Activated CD4-positive, alpha-beta T cell treated with anti-CD3 and anti-CD28 coated beads, Interleukin-2, amount 10 ng/mL, durations not matched to agents 24 days and 14 days (primary cell): ENCODE data around the gene DAP. TPM values are rescaled to one million over a fixed set of nuclear protein-coding genes. Genes with fewer than 3 reads are reported as not detected.

Experiments used
- DNase-seq: peaks from one replicate; pipeline ENCODE4 v3.0.0; 2022
- H3K27ac Mint-ChIP-seq: one replicate; pipeline ENCODE4 v1.8.0; 2022; ENCODE audit warnings: mild to moderate bottlenecking, mixed read lengths
- H3K27me3 Mint-ChIP-seq: one replicate; pipeline ENCODE4 v1.8.0; 2022; ENCODE audit warnings: mixed read lengths
- H3K36me3 Mint-ChIP-seq: one replicate; pipeline ENCODE4 v1.8.0; 2022; ENCODE audit warnings: low read depth, mild to moderate bottlenecking, mixed read lengths
- H3K4me1 Mint-ChIP-seq: one replicate; pipeline ENCODE4 v1.8.0; 2021; ENCODE audit warnings: mixed read lengths
- H3K4me3 Mint-ChIP-seq: one replicate; pipeline ENCODE4 v1.8.0; 2022; ENCODE audit warnings: mild to moderate bottlenecking, moderate library complexity, mixed read lengths
- H3K9me3 Mint-ChIP-seq: one replicate; pipeline ENCODE4 v1.8.0; 2021; ENCODE audit warnings: mixed read lengths
- intact Hi-C: fragments of 100-400 bp; cut with micrococcal nuclease; formaldehyde crosslinking; loops from one replicate; pipeline ENCODE4 v1.15.1; 2023
- total RNA-seq: library from RNA; stranded (reverse); gene quantifications from 2 replicates; pipeline ENCODE4 v1.2.3, GENCODE V29; 2022

Gene DAP
- total RNA-seq, 1 donor from 2014 or later, result 54.5 TPM

GRCh38 chr5:10679336-10679988, 81.6 kb downstream of the DAP start:
- no peaks in the 10 kb centered on the region for H3K4me1 Mint-ChIP-seq
- peaks cover 8% of the 10 kb centered on the region for H3K9me3 Mint-ChIP-seq
- peaks cover 22% of the 10 kb centered on the region for H3K36me3 Mint-ChIP-seq
- H3K4me3 Mint-ChIP-seq, result no peak overlapping the region
- no peaks in the 10 kb centered on the region for H3K27me3 Mint-ChIP-seq
- H3K27ac Mint-ChIP-seq, result no peak overlapping the region
- no peak for DNase-seq
- intact Hi-C loops, result no loop called here

GRCh38 chr5:10678244-10678643, 82.8 kb downstream of the DAP start:
- Mint-ChIP-seq H3K27ac (no peak overlapping the region), H3K4me1 (no peaks in the 10 kb centered on the region), H3K9me3 (peaks cover 8% of the 10 kb centered on the region), H3K4me3 (no peak overlapping the region), H3K27me3 (no peaks in the 10 kb centered on the region), H3K36me3 (peaks cover 20% of the 10 kb centered on the region)
- intact Hi-C loops, result no loop called here
- no peak for DNase-seq

- H3K9me3 Mint-ChIP-seq, result peaks cover 8% of the 10 kb centered on the region
- no peaks in the 10 kb centered on the region for H3K27me3 Mint-ChIP-seq
- no peak for DNase-seq
- H3K36me3 Mint-ChIP-seq, result peaks cover 20% of the 10 kb centered on the region
- no peak overlapping the region for H3K4me3 Mint-ChIP-seq
- no peak overlapping the region for H3K27ac Mint-ChIP-seq
- H3K4me1 Mint-ChIP-seq, result no peaks in the 10 kb centered on the region
- intact Hi-C loops, result no loop called here
Observed at GRCh38 chr5:10677533-10677932, 83.5 kb downstream of the DAP start.

GRCh38 chr5:10676946-10677345, 84.1 kb downstream of the DAP start:
- intact Hi-C loops, result no loop called here
- Mint-ChIP-seq H3K27ac (no peak overlapping the region), H3K27me3 (no peaks in the 10 kb centered on the region), H3K36me3 (peaks cover 20% of the 10 kb centered on the region), H3K4me3 (no peak overlapping the region), H3K4me1 (no peaks in the 10 kb centered on the region), H3K9me3 (peaks cover 8% of the 10 kb centered on the region)
- no peak for DNase-seq

GRCh38 chr5:10676224-10676623, 84.8 kb downstream of the DAP start:
- H3K9me3 Mint-ChIP-seq, result peaks cover 8% of the 10 kb centered on the region
- H3K4me3 Mint-ChIP-seq, result no peak overlapping the region
- intact Hi-C loops, result no loop called here
- no peak overlapping the region for H3K27ac Mint-ChIP-seq
- no peaks in the 10 kb centered on the region for H3K4me1 Mint-ChIP-seq
- no peak for DNase-seq
- H3K36me3 Mint-ChIP-seq, result peaks cover 20% of the 10 kb centered on the region
- no peaks in the 10 kb centered on the region for H3K27me3 Mint-ChIP-seq

GRCh38 chr5:10675177-10675700, 85.8 kb downstream of the DAP start:
- no peaks in the 10 kb centered on the region for H3K27me3 Mint-ChIP-seq
- DNase-seq, result no peak
- H3K4me3 Mint-ChIP-seq, result no peak overlapping the region
- H3K36me3 Mint-ChIP-seq, result peaks cover 17% of the 10 kb centered on the region
- no peaks in the 10 kb centered on the region for H3K4me1 Mint-ChIP-seq
- H3K9me3 Mint-ChIP-seq, result peaks cover 8% of the 10 kb centered on the region
- intact Hi-C loops, result no loop called here
- no peak overlapping the region for H3K27ac Mint-ChIP-seq

GRCh38 chr5:10674582-10674981, 86.5 kb downstream of the DAP start:
- Mint-ChIP-seq H3K4me1 (no peaks in the 10 kb centered on the region), H3K9me3 (peaks cover 8% of the 10 kb centered on the region), H3K27ac (no peak overlapping the region), H3K36me3 (peaks cover 14% of the 10 kb centered on the region), H3K4me3 (no peak overlapping the region), H3K27me3 (no peaks in the 10 kb centered on the region)
- intact Hi-C loops, result no loop called here
- DNase-seq, result no peak

- Mint-ChIP-seq H3K4me3 (no peak overlapping the region), H3K4me1 (no peaks in the 10 kb centered on the region), H3K27ac (no peak overlapping the region), H3K9me3 (peaks cover 8% of the 10 kb centered on the region), H3K27me3 (no peaks in the 10 kb centered on the region), H3K36me3 (peaks cover 14% of the 10 kb centered on the region)
- no peak for DNase-seq
- intact Hi-C loops, result no loop called here
Observed at GRCh38 chr5:10674096-10674495, 86.9 kb downstream of the DAP start.

- H3K27me3 Mint-ChIP-seq, result no peaks in the 10 kb centered on the region
- no peak for DNase-seq
- peaks cover 14% of the 10 kb centered on the region for H3K36me3 Mint-ChIP-seq
- intact Hi-C loops, result no loop called here
- peaks cover 8% of the 10 kb centered on the region for H3K9me3 Mint-ChIP-seq
- H3K27ac Mint-ChIP-seq, result no peak overlapping the region
- H3K4me1 Mint-ChIP-seq, result no peaks in the 10 kb centered on the region
- H3K4me3 Mint-ChIP-seq, result no peak overlapping the region
Observed at GRCh38 chr5:10673407-10673806, 87.6 kb downstream of the DAP start.

- Mint-ChIP-seq H3K27me3 (no peaks in the 10 kb centered on the region), H3K27ac (no peak overlapping the region), H3K36me3 (peaks cover 14% of the 10 kb centered on the region), H3K9me3 (peaks cover 8% of the 10 kb centered on the region), H3K4me3 (no peak overlapping the region), H3K4me1 (no peaks in the 10 kb centered on the region)
- intact Hi-C loops, result no loop called here
- no peak for DNase-seq
Observed at GRCh38 chr5:10673017-10673389, 88.0 kb downstream of the DAP start.

- Mint-ChIP-seq H3K4me3 (no peak overlapping the region), H3K4me1 (no peaks in the 10 kb centered on the region), H3K9me3 (peaks cover 6% of the 10 kb centered on the region), H3K27me3 (no peaks in the 10 kb centered on the region), H3K36me3 (peaks cover 7% of the 10 kb centered on the region), H3K27ac (no peak overlapping the region)
- DNase-seq, result no peak
- intact Hi-C loops, result no loop called here
Observed at GRCh38 chr5:10672146-10673016, 88.7 kb downstream of the DAP start.

GRCh38 chr5:10671041-10672008, 89.7 kb downstream of the DAP start:
- intact Hi-C loops, result no loop called here
- Mint-ChIP-seq H3K27ac (no peak overlapping the region), H3K4me3 (no peak overlapping the region), H3K27me3 (no peaks in the 10 kb centered on the region), H3K9me3 (no peaks in the 10 kb centered on the region), H3K36me3 (no peaks in the 10 kb centered on the region), H3K4me1 (no peaks in the 10 kb centered on the region)
- no peak for DNase-seq

GRCh38 chr5:10669983-10670382, 91.1 kb downstream of the DAP start:
- Mint-ChIP-seq H3K36me3 (no peaks in the 10 kb centered on the region), H3K4me1 (no peaks in the 10 kb centered on the region), H3K4me3 (no peak overlapping the region), H3K27ac (no peak overlapping the region), H3K9me3 (no peaks in the 10 kb centered on the region), H3K27me3 (no peaks in the 10 kb centered on the region)
- DNase-seq, result no peak
- intact Hi-C loops, result no loop called here
